H1 (cell line): ENCODE data around the gene TMX2.
A peak's percentile ranks its signal among the peaks of the same experiment; 100 is the strongest.

Experiments
- BRCA1 ChIP-seq: IDR thresholded peaks from 2 replicates; pipeline ENCODE4 v1.6.1; 2012; ENCODE audit warnings: low read depth, low read length, improper control_type of control experiment
- CTCF ChIP-seq, 3 experiments: IDR thresholded peaks; 1 replicate in 2 of 3; 2 replicates in 1 of 3; pipeline versions ENCODE4 v1.5.1 to v1.6.1; 2011; ENCODE audit warnings: low read length in 3 of 3, mild to moderate bottlenecking in 3 of 3, inconsistent platforms in 2 of 3, low read depth in 1 of 3, moderate library complexity in 1 of 3; ENCODE audit not compliant: insufficient read depth in 1 of 3; ENCODE audit errors: control extremely low read depth in 1 of 3
- EZH2 ChIP-seq: fragments of 200-600 bp; sonication (generic); IDR thresholded peaks from 2 replicates; pipeline ENCODE4 v1.7.1; 2012; ENCODE audit warnings: low read depth, mild to moderate bottlenecking, moderate library complexity, low read length, inconsistent platforms; ENCODE audit not compliant: severe bottlenecking
- RAD21 ChIP-seq, 2 experiments: IDR thresholded peaks in 1 of 2; conservative IDR thresholded peaks in 1 of 2; 2 replicates each; pipeline ENCODE4 v1.6.1; 2011; ENCODE audit warnings: low read depth in 2 of 2, low read length in 2 of 2, improper control_type of control experiment in 1 of 2, inconsistent platforms in 1 of 2, mild to moderate bottlenecking in 1 of 2, moderate library complexity in 1 of 2
- TCF12 ChIP-seq: IDR thresholded peaks from 2 replicates; pipeline ENCODE4 v1.6.1; 2011; ENCODE audit warnings: low read depth, mild to moderate bottlenecking, low read length

DNA sequence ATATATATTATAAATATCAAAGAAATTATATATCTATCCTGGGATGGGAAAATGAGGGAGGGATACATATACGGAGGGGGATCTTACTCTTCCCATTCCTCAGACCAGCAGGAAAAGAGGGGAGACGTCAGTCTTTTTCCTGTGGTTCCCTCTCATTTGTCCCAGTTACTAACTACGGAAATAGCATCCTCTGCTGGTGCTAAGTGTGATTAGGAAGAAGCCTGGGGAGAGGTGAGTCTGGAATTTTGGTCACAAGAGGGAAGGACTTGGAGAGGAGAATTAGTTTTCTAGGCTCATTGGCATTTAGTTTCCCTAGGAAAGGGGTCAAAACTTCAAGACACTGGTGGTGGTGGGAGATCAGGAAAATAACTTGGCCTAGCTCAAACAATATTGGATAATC, 12.0 kb upstream of the TMX2 start:
- TF ChIP-seq BRCA1 (no peak), EZH2 (no peak), TCF12 (no peak), CTCF (IDR thresholded peaks at IDR 0.05; ENCODE audit: control extremely low read depth in 1 of 3, insufficient read depth in 1 of 3, low read depth in 1 of 3, low read length in 3 of 3) (peak in 1 of 3 experiments; percentile 36; a peak in 1 of 4 replicates), RAD21 (IDR thresholded peaks at IDR 0.05 in 1 of 2, conservative IDR thresholded peaks at IDR 0.05 in 1 of 2; ENCODE audit: low read depth in 2 of 2, low read length in 2 of 2) (peak in 1 of 2 experiments; percentile 33; a peak in 1 of 4 replicates)
